DOHH2 (cell line): ENCODE results near the gene MYL5.

Source experiments
- EZH2phosphoT487 ChIP-seq: fragments of 200-600 bp; sonication (generic); IDR thresholded peaks from 2 replicates; pipeline ENCODE4 v1.6.1; 2017; ENCODE audit warnings: borderline replicate concordance, mild to moderate bottlenecking, antibody characterized with exemption, low read length, moderate library complexity, mixed read lengths
- TF ChIP-seq, protein P1 (sequence below): fragments of 200-600 bp; sonication (generic); IDR thresholded peaks from one replicate; pipeline ENCODE4 v1.5.1; 2014; ENCODE audit warnings: antibody characterized with exemption, mild to moderate bottlenecking, low read depth, low read length; ENCODE audit not compliant: poor library complexity, severe bottlenecking

DNA sequence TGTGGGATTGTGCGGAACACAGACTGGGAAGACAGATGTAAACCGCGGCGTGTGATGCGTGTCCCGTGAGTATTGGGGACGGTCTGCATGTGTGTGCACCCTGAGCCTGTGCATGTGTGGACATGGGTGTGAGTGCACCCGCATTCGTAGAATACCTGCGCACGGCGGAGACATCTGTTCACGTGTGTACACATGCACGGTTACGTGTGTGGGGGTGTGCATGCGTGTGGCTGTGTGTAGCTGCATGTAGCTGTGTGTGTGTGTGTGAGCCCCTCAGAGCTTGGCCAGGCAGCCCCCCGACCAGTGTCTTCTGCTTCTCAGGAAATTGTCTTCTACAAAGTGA lies 19.9 kb upstream of the MYL5 start:
- TF ChIP-seq, protein P1, sequence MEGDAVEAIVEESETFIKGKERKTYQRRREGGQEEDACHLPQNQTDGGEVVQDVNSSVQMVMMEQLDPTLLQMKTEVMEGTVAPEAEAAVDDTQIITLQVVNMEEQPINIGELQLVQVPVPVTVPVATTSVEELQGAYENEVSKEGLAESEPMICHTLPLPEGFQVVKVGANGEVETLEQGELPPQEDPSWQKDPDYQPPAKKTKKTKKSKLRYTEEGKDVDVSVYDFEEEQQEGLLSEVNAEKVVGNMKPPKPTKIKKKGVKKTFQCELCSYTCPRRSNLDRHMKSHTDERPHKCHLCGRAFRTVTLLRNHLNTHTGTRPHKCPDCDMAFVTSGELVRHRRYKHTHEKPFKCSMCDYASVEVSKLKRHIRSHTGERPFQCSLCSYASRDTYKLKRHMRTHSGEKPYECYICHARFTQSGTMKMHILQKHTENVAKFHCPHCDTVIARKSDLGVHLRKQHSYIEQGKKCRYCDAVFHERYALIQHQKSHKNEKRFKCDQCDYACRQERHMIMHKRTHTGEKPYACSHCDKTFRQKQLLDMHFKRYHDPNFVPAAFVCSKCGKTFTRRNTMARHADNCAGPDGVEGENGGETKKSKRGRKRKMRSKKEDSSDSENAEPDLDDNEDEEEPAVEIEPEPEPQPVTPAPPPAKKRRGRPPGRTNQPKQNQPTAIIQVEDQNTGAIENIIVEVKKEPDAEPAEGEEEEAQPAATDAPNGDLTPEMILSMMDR, result no peak
- no peak for TF ChIP-seq EZH2phosphoT487
